Urothelium cell line (cell line): ENCODE measurements around the gene SEMA7A.

Experiments used
- DNase-seq: peaks from one replicate; pipeline ENCODE4 v3.0.0; 2011; ENCODE audit warnings: low spot score, mixed read lengths
- FAIRE-seq: peaks from 2 replicates; lab custom pipeline; 2011; peaks lifted over from hg19 to GRCh38; lab: Jason Lieb, UNC

Gene SEMA7A

DNA sequence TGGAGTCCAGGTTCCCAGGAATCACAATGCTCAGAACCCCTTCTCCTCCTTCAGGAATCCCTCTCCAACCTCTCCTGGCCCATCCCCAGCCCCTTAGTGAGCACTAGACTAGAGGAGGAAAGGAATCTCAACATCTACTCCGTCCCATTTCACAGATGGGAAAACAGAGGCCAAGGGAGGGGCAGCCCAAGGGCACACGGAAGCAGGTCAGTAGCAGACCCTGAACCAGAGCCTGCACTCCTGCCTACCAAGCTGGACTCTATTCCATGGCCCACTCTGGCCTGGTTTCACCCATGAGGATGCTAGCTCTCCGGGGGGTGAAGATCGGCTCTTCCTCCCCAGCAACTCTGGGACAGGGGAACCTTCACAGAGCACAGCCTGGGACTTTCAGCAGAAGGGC is 14.3 kb downstream of the SEMA7A start:
- FAIRE-seq: no peak

DNA sequence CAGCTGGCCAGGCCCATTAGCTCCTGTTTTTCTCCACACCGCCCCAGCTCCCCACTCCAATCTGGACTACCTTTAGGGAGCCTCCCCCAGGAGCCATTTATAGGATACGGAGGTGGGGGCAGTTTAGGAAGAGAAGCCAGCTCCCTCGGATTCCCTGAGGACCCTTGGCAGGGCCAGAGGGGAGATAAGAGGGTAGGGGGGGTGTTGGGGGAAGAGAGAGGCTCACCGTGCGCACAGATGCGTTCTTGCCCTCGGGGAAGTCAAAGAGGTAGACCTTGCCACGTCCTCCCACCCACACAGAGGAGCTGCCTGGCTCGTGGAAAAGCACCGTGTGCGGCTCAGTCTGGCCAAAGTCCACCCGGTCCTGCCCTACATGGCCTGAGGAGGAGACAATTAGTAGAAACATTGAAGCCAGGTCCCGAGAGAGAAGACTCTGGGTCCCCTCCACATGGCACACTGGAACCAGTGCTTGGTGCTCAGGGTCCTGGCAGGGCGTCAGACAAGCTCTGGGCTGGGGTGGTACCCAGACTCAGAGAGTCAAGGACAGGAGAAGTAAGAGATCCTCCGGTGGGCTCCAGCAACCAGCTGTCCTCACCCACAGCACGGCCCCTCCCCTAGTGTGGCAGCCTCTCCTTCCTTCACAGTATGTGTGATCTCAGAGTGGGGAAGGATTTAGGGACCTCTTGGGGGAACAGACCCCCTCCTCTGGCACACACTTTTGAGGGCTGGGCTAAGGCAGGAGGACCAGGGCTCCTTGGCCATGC is 15.0 kb downstream of the SEMA7A start:
- FAIRE-seq (no peak), DNase-seq (no peak)

More for the DNA sequence above, 14.3 kb downstream of the SEMA7A start:
- no peak for DNase-seq

DNA sequence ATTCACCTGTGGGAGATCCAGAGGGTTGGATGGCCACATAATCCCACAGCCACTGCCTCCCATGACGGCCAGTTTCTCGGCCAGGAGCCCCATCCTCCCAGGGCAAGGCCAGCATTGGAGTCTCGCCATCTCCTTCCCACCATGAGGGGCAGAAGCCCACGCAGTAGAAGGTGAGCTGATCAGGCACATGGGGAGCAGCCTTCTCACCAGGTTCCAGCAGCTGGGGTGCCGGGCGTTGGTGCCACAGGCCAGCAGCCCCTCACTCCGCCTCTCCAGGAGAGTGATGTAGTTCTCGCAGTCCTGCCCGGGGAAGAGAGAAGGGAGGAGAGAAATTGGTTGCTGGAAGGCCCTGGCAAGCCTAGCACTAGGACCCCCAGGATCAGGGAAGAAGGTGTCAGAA is 16.1 kb downstream of the SEMA7A start:
- DNase-seq (no peak), FAIRE-seq (no peak)

DNA sequence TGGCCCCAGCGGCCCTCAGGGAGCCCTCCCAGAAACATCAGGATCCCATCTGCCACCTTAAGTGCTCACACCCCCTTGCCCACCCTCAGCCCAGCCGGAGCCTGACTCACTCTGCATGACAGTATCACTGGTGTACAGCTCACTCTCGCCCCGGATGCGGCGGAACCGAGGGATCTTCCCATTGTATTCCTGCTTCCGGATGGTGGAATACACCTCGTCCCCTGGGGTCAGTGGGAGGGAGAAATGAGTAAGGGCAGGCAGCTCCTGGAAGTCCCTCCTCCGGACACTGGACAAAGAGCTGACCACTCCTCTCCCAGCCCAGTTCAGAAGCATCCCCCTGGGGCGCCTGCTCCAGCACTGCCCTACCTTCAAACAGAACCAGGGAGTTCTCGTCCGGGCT is 16.5 kb downstream of the SEMA7A start:
- FAIRE-seq: peak; percentile 84

DNA sequence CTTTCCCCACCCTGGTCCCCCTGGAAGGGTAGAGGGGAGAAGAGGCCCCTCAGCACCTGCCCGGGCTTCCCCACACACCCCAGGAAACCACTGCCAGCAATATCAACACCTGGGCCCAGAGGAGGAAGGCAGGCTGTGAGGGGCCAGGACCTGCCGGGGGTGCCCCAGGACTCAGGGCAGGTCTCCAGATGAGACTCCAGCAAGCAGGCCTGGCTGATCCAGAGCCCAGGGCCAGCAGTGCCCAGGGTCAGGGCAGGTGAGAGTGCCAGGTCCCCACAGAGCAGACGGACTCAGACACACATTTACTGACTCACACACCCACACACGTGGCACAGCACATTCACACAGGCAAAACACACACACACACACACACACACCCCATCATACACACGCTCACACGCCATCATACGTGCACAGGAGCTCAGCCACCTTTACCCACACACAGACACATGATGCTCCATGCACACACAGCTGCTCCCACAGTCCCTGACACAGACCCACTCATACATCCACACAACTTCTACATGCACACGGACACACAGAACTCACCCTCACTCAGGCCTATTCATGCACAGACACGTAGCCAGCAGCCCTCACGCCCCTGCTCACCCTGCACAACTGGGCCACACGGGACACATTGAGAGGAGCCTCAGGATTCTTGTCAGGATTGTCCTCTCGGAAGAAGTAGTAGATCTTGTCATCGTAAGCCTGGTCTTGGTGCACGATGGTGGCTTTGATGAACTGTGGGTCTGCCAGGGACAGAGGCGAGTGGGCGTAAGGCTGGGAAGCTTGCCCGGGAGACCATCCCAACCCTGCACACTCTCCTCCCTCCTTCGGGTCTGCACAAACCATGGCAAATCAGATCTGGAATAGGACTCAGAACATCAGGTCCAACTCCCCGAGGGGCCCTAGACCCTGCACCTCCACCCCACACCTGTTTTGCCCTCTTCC is 17.5 kb downstream of the SEMA7A start:
- FAIRE-seq (peak; percentile 92), DNase-seq (no peak)

More for the DNA sequence above, 16.5 kb downstream of the SEMA7A start:
- DNase-seq: peak; percentile 60

DNA sequence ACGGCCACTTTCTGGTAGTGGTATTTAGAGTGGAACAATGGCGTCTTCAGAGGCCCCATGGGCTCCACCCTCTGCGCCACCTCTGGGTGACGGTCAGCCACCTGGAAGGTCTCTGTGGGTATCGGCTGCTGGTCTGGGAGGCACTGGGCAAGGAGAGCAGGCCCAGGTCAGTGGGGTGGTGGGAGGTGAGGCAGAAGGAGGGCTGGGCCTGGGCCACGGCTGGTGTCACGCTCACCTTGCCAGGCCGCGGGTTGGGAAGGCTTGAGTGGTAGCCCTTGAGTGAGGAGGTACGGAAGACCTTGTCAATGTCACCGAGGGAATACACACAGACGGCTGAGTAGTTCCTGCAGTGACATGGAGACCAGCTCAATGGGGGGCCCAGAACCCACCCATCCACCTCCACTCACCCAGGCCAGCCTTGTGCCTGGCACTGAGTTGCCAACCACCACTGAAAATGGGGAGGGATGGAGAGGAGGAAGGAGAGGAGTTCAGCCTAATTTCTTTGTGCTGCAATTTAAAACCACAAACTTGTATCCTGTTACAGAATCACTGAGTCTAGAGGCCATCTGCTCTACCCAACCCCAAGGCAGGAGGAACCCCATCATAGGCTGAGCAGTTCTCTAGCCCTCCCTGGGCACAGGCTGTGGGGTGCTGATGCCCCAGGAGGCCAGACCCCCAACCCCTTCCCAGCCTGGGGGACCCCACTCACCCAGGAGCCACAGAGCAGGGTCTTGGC is 19.0 kb downstream of the SEMA7A start:
- no peak for DNase-seq
- FAIRE-seq: no peak

DNA sequence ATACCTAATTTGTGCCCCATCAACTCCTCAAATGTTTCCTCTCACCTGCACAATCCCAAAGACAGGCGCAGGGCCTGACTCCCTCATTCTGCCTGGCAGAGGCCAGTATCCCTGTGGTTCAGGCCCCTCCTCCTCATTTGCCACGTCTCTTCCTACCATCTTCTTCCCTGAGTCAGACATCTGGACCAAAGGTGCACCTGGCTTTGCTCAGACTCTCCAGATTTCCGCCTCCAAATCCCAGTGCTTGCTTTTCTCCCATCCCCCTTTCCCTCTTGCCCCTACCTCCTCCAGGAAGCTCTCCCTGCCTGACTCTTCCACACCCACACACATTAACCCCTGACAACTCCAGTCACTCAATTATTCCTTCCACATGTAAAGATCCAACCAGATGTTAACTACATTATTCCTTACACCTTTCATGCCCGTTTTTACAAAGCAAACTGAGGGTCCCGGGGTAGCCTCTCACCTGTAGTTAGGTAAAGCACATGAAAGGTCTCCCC is 19.6 kb downstream of the SEMA7A start:
- DNase-seq: no peak
- FAIRE-seq: no peak

DNA sequence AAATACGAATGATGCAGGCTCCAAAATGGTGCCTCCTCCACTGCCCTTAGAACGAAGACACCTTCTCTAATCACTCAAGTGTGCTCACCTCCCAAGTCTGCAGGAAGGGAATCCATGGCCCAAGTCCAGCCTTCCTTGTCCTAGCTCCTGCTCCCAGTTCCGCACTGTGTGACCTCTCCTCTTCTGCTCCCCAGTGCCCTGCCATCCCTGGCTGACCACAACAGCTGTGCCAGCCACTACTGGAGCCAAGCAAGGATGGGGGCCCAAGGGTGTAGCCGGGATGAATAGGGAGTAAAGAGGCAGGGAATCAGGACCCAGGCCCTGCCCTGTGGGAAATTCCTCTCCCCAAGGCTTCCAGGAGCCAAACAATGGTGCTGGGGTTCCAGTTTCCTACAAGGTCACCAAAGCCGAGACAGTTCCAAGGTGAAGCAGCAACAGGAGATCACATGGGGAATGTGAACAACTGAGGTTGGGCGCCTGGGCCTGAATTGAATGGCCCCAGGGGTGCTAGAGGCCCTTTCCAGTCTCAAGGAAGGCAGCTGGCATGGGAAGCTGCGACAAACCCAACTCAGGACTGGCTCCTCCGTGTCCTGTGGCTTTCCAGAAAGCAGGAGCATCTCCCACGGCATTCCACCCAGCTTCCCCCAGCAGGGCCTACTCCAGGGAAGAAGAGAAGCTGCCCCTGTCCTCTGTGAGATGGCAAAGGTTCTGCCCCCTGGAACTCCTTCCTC is 20.2 kb downstream of the SEMA7A start:
- no peak for FAIRE-seq
- no peak for DNase-seq

DNA sequence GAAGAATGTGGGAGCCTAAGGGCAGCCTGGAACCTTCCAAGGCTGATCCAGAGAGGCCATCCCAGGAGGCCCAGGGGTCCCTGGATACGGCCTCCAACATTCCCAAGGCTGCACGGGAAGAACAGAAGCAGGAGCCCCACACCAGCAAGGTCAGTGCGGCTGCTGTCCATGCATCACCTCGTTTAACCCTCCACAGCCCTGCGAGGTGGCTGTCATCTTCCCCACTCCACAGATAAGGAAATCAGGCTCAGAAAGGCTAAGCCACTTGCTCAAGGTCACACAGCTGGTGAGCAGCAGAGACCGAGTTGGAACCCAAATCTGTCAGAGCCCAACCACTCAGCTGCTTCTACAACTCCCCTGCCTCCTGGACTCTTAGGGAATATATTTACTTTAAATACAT is 21.6 kb downstream of the SEMA7A start:
- DNase-seq: no peak
- FAIRE-seq: no peak

DNA sequence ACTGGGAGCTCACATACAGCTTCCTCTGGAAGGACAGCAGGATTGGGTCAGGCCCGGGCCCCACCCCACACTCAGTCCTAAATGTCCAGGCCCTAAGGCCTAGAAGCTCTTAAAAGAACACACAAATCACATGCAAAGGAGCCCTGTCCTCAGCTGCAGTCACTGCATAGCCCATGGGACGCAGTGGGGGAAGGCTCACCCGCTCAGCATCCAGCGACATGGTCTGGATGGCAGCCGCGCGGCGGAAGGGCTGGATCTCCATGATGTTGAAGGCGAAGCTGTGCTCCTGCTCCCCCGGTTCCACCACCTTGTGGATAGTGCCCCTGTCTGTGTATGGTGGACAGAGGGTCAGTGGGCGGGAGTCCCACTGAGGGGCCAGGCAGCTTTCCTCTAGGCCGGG is 22.1 kb downstream of the SEMA7A start:
- FAIRE-seq (no peak), DNase-seq (no peak)

DNA sequence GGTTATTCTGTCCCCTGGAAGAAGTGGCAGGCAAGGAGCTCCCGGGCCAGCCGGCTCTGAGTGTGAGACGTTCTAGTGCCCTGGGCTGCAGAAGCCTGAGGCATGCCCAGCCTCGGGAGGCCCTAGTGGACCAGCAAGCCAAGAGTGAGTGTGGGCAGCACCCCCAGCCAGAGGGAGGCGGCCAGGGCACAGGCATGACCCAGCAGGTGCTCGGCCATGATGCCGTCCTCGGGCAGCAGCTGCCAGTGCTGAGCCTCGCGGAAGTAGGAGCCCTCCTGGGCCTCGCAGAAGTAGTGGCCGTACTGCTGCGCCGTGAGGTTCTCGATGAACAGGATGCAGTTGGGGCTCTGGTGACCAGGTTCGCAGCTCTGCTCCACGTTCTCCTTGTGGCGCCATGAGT is 23.3 kb downstream of the SEMA7A start:
- FAIRE-seq: no peak
- no peak for DNase-seq

DNA sequence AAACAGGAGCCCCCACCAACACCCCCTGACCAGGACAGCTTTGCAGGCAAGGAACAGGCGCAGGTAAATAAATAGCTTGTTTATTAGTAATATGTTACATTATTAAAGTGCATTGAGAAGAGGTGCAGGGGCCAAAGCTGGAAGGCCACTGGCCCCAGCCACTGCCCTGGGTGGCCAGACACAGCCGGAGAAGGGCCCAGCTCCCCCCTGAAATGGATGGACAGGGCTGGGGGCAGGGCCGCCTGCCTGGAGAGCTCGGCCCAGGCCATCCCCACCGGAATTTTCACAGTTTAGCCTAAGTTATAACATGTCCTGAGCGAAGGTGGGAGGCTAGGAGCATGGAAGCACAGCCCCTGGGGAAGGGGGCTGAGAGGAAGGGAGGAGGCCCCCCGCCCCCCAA is 24.5 kb downstream of the SEMA7A start:
- FAIRE-seq (no peak), DNase-seq (no peak)

DNA sequence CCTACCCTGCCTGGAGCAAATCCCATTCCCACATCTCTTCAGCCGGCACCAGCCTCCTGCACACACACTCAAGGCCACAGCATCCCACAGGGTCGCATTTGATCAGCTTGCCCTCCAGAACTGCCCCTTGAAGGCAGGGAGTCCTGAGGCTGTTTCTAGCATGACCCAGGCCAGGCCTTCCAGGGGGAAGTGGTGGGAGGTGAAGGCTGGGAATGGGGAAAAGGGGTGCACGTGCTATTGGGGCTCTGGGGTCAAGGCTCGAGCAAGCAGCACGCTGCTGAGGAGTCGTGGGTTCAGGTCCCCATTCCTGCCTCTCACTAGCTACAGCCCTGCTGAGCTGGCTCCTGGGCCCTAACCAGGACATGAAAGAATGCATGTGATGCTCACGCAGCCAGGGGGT is 24.9 kb downstream of the SEMA7A start:
- no peak for DNase-seq
- FAIRE-seq: no peak

DNA sequence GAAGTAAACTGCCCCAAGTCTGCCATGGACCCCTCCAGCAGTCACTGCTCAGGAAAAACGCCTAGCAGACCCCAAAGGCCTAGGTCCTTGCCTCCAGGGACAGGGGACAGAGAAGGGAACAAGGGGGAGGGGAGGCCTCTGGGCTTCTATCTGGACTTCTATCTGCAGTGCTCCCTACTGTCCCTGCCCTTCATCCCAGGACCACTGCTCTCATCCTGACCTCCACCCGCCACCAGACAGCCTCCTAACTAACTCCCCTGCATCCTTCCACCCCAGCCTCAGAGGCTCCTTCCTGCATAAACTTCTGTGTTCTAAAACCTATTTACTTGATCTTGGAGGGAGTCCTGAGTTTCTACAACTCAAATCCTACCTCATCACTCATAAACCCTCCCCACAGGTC is 25.4 kb downstream of the SEMA7A start:
- no peak for DNase-seq
- no peak for FAIRE-seq

DNA sequence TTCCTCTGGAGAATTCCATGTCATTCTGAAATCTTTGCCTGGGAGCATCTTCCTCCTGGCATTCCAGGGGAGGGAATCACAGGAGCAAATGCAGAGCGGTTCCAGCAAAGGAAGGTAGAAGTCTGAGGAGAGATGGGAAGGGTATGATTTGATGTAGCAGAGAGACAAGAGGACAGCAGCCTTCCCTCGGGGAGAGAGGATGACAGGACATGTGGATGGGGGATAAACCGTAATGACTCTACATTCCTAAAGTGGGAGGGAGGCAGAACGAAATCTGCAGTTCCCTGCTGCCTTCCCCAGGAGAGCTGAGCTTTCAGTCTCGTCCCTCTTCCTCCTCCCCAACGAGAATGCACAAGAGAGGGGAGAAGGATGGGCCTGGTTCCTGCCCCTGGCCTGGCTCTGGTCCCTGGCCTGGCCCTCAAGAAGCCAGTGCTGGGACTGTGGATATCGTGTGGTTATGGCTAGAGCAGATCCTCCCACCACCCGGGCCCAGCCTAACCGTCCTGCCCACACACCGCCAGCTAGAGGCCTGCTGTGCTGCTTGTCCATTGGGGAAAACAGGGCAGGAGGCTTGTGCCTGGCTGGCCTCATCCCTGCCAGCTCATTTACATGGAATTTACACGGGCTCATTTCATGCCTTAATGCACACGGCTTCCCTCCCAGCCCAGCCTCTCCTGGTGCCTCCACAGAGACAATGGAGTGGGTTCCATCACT is 26.6 kb downstream of the SEMA7A start:
- peak; percentile 80 for FAIRE-seq

DNA sequence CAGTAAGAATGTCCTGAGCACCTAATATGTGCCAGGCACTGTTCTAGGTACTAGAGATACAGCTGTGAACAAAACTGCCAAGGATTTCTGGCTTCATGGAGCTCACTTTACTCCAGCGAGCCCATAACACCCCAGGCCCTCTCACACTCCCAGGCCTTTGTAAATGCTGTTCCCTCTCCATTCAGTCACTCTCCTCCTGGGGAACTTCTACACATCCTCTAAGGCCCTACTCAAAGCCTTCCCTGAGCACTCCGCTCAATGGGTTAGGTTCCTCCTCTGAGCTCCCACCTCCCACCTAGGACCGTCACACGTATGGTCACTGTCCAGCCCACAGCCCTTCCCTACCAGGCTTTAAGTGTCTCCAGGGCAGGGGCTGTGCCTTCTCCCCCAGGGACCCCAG is 27.2 kb downstream of the SEMA7A start:
- no peak for DNase-seq
- no peak for FAIRE-seq

More for the DNA sequence above, 26.6 kb downstream of the SEMA7A start:
- DNase-seq: peak; percentile 82

DNA sequence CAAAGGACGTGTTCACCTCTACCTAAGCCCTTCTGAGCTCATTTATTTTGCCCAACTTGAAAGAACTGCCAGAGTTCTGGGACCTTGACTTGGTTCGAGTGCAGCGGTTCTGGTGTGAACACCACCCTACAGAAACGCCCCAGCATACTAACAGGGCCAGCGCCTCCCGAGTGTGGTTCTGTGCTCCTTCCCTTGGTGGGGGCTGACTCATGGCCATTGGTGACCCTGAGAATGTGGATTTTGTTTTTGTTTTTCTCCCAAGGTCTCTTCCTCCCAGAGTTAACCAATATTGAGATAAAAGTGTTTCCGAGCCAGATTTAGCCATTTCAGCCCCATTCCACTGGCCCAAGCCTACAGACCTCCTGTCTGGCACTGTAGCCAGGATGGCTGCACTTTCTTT is 27.9 kb downstream of the SEMA7A start:
- DNase-seq: no peak
- FAIRE-seq: no peak

DNA sequence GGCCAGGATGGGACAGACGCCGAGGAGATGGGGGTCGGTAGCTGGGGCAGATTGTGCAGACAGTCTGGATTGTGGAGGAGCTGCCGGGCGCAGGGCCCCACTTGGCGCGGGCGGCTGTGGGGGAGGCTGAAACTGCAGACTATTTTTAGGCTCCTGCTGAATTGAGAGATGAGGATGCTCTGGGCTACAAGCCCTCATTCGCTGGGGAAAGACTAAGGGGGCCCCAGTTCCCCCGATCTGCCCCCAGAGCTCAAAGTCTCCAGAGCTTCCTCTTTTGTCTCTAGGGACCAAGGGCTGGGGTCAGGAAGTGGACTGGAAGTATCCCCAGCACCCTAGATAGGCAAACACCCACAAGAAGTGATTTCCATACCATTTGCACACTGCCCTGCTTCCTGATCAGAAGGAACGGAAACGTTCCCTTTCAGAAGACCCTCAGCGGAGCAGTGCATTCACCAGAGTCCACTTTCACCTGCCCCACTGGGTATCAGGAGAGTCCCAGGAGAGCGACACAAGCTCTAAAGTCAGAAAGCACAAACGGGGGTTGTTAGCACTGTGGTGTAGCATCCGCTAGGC is 29.7 kb downstream of the SEMA7A start:
- FAIRE-seq: no peak

DNA sequence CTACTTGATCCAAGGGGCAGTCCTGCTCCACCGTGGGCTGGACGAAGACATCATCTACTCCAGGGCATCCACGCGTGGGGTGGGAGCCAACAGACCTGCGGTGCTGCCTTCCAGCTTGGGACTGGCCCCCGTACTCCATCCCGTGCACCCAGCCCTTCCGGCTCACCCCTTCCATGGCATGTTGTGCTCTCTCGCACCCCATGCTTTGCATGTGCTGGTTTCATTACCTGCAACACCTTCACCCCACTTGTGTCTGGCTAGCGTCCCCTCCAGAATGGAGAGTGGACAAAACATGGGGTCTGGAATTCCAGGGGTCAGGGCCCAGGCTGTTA is 30.2 kb downstream of the SEMA7A start:
- no peak for DNase-seq
- no peak for FAIRE-seq

More for the DNA sequence above, 29.7 kb downstream of the SEMA7A start:
- DNase-seq: no peak
